ENCODE measurements around the gene SERPINA10.

- peak in 1 of 12 donors; percentile 13 for TF ChIP-seq CTCF (IDR thresholded peaks at IDR 0.05)
- no peak for TF ChIP-seq POLR2A (IDR thresholded peaks at IDR 0.05)
Measured at GRCh38 chr14:94307410-94307992, 14.4 kb upstream of the SERPINA10 start.

Measured in heart left ventricle (tissue), 13 donors.